Stimulated activated naive CD8-positive, alpha-beta T cell treated with anti-CD3 and anti-CD28 coated beads, Interleukin-15, Interleukin-2, amounts not matched to agents 100 U/mL and 50 U/mL, for 24 hours (primary cell): ENCODE results near the gene RO60.
"Not testable (repeated sequence)": the region's sequence is repeated elsewhere in the genome, so short reads cannot be mapped to it uniquely, and the experiment has no call there.

Source experiments
- ATAC-seq: fragments of 150-1000 bp; cut with Tn5 transposase; one replicate; pipeline ENCODE4 v1.10.0; 2021
- DNase-seq: peaks from one replicate; pipeline ENCODE4 v3.0.0; 2021

Gene RO60

DNA sequence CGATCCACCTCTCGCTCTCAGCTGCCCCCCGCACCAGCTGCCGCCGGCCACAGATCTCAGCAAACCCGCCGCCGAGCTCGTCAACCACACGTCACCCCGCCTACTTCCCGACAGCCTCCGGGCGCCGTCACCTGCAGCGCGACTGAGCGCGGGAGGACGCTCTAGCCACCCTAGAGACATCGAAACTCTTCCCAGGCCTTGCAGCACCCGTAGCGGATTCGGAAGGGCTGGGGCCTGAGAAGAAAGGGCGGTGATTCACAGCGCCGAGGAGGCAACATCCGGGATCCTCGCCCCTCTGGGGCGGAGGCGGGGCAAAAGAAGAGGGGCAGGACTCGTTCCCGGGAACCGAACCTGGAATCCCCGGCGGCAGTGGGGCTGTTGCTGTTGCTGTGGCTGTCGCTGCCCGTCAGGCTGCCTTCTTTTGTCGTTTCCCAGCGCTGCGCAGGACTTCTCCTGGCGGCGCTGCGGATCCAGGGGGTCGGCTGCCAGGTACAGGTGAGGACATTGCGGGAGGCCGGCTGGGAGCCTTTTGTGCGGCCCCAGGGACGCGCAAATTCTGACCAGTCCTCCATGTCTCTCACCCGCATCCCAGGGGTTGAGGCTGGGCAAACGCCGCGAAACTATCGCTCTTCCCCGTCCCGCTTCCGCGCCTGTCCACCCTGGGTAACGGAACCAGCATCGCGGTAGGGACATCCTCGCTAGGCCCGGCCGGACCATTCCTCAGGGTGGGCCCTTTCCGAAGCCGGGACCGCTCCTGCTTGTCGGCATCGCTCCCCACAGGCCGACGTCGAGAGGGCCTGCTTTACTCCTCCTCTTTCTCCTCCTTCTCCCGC is at the start of gene RO60, which contains the start of gene UCHL5:
RO60 (plus strand) TSS at position 331 of the 833 bp plus-strand sequence. CDS start 9,443 bp downstream, outside the sequence.
UCHL5 (minus strand) TSS at position 79 of the 833 bp plus-strand sequence. CDS start 100 bp downstream, outside the sequence.
- DNase-seq (peak; percentile 93), ATAC-seq (peak; percentile 95)

DNA sequence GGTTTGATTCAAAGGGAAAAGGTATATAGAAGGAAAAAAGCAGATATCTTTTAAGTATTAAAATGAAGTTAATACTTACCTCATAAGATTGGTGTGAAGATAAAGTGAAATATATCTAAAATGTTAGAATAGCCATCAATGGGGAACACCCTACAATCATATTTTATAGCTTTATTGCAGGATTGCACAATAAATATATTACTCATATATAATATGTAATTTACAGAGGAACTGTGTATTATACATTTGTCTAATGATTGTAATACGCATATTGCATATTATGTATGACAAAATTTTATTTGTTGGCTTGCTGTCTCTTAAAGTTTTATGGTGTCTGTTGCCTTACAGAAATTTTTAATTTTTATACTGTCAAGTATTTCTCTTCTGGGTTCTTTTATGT is 48.0 kb upstream of the RO60 start:
- ATAC-seq (no peak), DNase-seq (no peak)

DNA sequence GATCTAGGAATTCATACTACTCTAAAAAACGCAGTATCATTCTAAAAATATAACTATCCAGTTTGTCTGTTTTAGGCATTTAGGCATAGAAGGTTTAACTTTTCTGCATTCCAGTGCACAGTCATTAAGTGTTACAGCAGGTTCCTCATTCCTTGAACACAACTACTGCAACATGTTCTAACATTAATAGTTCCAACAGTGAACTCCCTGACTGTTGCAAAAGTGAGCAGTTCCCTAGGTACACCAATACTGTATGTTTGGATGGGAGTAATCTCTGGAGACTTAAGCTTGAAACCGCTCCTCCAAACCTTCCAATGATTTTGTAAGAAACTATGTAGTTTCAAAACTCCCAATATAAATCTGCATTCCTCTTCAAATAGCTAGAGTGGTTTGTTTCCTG is 46.4 kb upstream of the RO60 start:
- ATAC-seq = no peak

DNA sequence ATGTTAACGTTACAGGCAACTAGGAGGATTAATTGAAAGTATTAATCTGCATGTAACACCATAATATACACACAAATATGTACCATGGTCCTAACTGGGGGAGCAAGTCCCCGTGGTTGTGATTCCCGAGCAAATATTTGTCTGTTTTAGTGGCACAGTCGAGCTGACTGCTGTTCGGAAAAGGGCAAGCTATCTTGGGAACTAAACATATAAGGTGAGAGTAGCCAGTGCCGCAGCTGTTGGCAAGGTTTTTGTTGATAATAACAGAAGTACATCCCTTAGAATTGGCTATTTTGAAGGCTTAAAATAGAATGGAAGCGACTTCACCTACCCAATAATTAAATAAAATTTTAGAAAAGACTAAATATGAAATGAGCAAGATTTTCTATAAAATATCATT is 45.7 kb upstream of the RO60 start:
- no peak for DNase-seq
- no peak for ATAC-seq

More for the DNA sequence above, 46.4 kb upstream of the RO60 start:
- DNase-seq = no peak

DNA sequence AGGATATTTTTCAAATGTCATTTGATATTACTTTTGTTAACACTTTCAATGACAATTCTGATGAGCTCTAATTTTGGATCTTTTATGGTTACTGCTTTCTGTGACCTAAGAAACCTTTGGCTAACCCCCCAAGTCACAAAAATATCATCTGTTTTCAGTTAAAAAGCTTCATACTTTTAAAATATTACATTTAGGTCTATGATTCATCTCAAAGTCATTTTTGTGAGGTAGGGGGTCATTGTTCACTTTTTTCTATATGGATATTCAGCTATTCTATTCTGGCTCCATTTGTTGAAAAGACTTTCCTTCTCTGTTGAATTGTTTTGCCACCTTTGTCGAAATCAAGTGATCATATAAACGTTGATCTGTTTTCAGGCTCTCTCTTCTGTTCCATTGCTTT is 45.0 kb upstream of the RO60 start:
- ATAC-seq = no peak

DNA sequence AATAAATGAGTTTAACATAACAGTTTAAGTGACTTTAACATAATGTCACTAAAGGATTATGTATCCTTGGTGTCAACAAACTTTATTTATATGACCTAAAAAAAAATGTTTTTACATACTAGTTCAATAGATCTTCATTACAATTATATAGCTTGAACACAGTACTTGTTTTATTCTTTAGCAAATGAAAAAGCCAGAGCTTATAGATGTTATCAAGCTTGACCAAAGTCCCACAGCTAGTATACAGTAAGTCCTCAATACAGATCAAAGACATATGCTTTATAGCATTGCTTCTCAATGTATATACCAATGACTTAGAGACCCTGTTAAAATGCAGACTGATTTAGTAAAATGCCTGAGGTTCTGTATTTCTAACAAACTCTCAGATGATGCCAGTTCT is 42.6 kb upstream of the RO60 start:
- ATAC-seq = no peak
- DNase-seq = no peak

More for the DNA sequence above, 45.0 kb upstream of the RO60 start:
- DNase-seq = no peak

DNA sequence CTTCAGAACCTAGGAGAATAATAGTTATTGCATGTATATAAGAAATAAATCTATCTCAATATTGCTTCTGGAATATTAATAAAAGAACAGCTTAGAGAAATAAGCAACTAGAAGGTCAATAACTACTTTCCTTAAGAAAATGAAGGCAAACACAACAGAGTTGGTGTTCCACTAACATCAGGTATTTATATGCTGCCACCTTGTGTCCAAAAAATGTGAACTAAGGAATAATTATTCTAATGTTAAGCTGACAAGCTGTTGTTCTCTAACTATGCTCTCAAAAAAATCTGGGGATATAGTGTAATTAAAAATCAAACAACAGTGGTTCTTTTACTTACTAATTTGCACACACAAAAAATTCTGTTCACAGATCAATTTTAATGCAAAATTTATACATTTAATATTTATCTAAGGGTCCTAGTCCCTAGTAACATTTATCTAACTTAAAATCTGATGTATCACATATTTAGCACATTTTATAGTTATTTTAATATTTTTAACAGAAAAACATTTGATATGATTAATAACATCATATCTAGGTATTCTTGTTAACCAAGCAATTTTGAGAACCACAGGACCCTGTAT is 39.9 kb upstream of the RO60 start:
- DNase-seq = no peak
- ATAC-seq = no peak

DNA sequence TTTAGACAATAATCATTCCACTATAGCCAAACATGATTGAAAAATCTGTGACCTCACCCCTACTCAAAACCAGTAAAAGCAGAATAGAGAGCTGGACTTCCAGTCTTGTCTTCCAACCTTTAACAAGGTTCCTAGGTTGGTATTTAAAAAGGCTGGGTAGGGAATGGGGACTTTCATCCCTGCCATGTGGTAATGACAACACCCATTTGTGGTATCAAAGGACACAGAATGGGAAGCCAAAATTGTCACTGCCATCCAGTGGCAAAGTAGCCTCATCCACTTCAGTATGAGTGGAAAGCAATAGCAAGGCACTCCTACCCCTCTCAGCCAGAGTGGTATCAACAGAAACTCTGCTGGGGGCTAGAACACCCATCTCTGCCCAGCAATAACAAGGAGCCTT is 34.2 kb upstream of the RO60 start:
- DNase-seq (no peak), ATAC-seq (no peak)

DNA sequence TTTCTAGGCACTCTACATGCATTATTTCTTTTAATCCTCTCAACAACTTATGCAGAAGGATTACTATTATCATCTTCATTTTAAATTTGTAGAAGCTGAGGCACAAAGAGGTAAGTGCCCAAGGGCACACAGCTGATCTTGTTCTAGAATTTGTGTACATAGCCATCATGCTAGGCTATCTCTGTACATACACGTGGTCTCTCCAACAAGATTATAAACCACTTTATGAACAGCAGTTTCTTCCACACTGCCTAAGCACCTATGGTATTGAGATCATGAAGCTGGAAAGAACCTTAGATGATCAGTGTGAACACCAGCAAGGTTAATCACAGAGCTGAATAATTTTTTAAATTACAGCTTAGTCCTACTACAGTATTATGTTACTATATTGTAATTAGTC is 29.1 kb upstream of the RO60 start:
- ATAC-seq = no peak
- DNase-seq = no peak

DNA sequence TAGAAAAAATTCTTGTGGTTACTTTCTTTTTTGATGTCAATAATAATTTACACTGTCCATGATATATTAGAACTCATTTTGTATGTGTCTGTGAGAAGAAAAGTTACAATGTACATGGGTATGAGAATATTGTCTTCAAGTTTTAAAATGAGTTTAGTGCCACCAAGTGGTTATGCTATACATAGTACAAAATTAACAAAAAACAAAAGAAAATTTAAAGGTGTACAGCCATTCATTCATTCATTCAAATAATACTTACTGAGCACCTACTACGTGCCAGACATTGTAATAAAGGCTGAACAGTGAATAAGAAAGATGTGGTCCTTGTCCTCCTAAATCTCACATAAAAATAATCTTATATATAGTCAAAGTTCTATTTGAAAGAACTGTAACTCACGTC is 28.0 kb upstream of the RO60 start:
- ATAC-seq (no peak), DNase-seq (no peak)

DNA sequence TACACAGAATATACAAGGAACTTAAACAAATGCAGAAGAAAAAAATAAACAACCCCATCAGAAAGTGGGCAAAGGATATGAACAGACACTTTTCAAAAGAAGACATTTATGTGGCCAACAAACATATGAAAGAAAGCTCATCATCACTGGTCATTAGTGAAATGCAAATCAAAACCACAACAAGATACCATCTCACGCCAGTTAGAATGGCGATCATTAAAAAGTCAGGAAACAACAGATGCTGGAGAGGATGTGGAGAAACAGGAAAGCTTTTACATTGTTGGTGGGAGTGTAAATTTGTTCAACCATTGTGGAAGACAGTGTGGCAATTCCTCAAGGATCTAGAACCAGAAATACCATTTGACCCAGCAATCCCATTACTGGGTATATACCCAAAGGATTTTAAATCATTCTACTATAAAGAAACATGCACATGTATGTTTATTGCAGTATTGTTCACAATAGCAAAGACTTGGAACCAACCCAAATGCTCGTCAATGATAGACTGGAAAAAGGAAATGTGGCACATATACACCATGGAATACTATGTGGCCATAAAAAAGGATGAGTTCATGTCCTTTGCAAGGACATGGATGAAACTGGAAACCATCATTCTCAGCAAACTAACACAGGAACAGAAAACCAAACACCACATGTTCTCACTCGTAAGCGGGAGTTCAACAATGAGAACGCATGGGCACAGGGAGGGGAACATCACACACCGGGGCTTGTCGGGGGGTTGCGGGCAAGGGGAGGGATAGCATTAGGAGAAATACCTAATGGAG is 26.6 kb upstream of the RO60 start:
- DNase-seq, ATAC-seq: not testable (repeated sequence)

DNA sequence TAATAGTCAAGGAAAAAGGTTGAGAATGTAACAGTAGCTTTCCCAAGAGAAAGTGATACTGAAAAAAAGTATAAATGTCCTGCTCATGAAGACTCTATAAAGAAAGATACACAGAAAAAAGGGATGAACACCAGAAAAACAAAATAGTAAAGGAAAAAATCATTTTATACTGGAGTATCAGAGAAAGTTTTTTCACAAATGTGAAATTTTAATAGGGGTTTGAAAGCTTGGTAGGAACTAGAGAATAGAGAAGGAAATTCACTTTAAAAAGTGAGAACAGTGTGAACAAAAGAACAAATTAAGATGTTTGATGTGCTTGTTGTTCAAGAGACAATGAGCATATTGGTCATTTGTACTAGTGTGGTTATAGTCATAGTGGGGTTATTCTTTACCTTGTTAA is 25.8 kb upstream of the RO60 start:
- ATAC-seq = no peak

DNA sequence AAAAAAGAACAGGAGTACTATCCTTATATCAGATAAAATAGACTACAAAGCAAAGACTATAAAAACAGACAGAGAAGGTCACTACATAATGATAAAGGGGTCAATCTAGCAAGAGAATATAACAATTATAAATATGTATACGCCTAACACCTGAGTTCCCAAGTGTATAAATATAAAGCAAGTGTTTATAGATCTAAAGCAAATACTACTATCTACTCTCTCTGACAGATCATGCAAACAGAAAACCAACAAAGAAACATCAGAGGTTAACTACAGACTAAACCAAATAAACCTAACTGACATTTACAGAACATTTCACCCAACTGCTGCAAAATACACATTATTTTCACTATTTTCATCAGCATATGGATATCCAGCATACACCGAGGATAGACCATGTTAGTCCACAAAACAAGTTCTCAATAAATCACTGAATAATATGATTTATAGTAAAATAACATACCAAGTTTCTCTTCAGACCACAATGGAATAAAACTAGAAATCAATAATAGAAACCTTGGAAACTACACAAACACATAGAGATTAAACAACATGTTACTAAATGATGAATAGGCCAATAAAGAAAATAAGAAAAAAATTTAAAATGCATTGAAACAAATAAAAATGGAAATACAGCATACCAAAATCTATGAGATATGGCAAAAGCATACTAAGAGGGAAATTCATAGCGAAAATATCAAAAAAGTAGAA is 22.9 kb upstream of the RO60 start:
- no peak for ATAC-seq
- DNase-seq = no peak

More for the DNA sequence above, 25.8 kb upstream of the RO60 start:
- DNase-seq = no peak

DNA sequence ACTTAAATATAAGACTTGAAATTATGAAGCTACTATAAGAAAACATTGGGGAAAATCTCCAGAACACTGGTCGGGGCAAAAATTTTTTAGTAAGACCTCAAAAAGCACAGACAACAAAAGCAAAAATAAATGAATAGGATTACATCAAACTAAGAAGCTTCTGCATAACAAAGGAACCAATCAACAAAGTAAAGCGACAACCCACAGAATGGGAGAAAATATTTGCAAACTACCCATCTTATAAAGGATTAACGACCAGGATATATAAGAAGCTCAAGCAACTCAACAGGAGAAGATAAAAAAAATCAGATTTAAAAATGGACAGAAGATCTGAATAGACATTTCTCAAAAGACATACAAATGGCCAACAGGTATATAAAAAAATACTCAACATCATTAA is 19.4 kb upstream of the RO60 start:
- no peak for DNase-seq

DNA sequence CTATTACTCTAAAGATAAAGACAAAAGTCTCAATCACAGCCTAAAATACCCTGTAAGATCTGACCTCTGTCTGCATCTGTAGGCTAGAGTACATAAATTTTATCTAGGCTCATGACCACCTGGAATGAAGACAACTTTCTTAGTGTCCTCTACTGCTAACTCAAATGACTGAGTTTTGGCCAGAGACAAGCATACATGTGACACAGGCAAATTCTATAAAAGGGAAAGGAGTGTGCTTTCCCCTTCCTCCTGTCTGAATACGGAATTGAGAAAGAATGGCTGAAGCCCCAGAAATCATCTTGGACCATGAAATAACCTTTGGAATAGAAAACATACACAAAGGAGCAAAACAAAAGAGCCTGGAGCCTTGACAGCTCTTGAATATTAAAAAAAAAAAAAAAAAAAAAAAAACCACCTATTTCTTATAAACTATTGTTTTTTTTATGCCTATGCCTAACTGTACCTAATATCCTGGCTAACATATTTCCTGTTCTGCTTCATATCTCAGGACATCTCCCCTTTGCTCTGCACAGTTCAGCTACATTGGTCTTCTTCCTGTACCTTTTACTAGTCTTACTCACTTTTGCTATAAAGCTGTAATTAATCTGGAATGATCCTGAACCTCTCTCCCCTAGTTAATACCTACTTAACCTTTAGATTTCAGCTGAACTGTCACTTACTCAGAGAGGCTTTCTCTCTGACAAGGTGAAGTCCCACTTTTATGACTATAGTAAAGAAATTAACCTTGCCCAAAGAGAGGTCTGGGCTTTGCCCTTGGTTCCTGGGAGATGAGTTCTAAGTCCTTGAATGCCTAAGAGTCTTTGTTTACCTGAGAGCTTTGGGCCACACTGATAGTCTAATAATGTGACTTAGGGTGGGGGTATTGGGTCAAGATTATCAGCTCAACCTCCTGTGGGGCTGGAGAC is 16.4 kb upstream of the RO60 start:
- ATAC-seq = peak; percentile 19
- DNase-seq = no peak

More for the DNA sequence above, 19.4 kb upstream of the RO60 start:
- ATAC-seq = no peak

DNA sequence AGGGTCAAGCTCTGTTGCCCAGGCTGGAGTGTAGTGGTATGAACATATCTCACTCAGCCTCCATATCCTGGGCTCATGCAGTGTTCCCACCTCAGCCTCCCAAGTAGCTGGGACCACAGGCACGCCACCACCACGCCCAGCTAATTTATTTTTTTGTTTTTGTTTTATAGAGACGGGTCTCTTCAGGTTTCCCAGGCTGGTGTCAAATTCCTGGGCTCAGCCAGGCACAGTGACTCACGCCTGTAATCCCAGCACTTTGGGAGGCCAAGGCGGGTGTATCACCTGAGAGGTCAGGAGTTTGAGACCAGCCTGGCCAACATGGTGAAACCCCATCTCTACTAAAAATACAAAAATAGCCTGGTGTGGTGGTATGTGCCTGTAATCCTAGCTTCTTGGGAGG is 10.5 kb upstream of the RO60 start:
- DNase-seq, ATAC-seq: not testable (repeated sequence)

DNA sequence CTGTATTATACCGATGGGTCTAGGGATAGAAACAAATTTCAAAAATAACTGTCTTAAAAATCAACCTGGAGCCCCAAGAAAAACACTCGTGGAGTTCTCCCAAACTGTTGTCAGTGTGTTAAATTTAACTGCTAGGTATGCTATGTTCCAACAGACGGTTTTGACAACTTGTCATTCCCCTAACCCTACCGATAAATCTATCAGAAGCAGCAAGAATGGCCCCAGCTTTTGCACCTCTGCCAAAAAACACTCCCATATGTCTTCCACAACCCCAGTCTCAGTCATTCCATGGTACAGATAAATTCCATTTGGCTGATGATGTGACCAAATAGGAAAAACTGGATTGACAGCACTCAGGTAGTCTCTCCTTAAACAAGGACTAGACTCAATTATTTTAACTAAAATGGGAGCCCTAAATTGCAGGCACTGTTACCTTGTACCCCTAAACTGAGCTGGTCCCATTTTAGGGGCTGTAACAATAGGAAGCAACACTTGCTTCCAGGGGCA is 5.2 kb upstream of the RO60 start:
- ATAC-seq = no peak
- DNase-seq = no peak

DNA sequence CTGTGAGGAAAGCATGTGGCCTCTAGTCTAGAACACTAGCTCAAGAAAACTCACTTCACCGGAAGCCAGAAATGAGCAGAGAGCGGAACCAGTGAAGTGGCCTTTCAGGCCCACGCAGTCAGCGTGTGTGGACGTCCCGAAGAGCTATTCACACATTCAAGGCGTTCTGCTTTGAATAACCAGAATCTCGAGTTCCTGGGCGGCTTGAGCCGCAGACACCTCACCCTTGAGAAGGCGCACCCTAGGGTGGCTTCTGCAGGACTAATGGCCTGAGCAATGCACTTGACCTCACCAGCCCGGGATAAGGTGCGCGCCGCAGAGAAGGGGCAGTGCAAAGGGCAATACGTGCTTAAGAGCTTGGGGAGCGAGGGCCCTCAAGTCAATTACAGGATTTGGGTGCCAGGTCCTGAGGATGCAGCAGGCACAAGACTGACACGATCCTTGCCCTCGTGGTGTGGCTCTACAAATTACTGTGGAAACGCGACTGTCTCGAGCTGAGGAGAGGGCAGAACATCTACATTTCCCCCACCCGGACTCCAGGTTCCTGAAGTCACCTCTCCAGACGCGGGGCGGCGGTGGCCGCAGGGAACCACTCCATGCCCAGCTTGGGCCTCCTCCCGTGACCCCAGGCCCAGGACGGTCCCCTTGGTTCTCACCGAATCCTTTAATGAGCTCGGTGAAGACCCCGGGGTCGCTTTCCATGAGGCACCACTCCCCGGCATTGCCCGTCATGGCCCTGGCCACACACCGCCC is 707 bp upstream of the RO60 start:
- peak; percentile 61 for ATAC-seq
- DNase-seq = peak; percentile 72

DNA sequence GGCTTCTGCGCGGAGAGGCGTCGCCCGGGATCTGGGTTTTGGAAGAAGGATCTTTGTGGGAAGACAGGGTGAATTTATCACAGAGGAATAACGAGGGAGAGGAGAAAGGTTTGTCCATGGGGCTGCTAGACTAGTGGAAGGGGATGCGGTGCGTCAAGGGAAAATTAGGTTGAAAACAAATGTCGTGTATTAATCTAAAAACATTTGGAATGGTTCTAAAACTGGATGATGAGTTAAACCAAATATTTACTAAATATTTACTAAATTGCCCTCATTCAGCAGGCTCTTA is 647 bp downstream of the RO60 start:
- ATAC-seq (no peak), DNase-seq (no peak)

DNA sequence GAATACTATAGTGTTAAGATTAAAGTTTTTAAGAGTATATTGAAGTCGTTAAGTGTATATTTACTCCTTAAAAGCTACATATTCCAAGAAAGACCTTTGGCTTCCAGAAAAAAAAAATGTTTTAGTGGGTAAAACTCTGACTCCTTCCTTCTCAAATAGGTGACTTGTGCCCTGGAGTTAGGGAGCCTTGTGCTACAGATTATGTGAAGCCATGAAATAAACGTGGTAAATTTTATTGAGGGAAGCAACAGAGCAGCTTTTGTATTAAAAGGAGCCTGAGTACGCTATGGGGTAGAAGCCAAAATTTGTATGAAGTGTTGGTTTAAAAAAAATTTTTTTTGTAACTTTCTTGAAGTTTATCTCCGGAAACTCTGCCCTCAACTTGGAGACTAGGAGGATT is 994 bp downstream of the RO60 start:
- ATAC-seq = no peak
- DNase-seq = no peak
